A549 treated with DMSO at 1 μM for 4 hours (cell line): ENCODE measurements around the gene MIEF2. TPM values are rescaled to one million over a fixed set of nuclear protein-coding genes. Genes with fewer than 3 reads are reported as not detected.

Experiments used
- total RNA-seq: library from RNA; stranded (reverse); fragments of 200-300 nt; extraction: Qiagen RNA extraction; gene quantifications from 5 replicates; pipeline ENCODE4 v1.2.3, GENCODE V29; 2022; ENCODE audit warnings: low read depth

MIEF2 gene, protein sequence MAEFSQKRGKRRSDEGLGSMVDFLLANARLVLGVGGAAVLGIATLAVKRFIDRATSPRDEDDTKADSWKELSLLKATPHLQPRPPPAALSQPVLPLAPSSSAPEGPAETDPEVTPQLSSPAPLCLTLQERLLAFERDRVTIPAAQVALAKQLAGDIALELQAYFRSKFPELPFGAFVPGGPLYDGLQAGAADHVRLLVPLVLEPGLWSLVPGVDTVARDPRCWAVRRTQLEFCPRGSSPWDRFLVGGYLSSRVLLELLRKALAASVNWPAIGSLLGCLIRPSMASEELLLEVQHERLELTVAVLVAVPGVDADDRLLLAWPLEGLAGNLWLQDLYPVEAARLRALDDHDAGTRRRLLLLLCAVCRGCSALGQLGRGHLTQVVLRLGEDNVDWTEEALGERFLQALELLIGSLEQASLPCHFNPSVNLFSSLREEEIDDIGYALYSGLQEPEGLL
- total RNA-seq = 5.7 to 11.0 TPM (median 9.2 TPM) in 5 replicates

GRCh38 chr17:18260332-18261145, at the start of gene MIEF2:
Gene MIEF2 (plus strand): TSS chr17:18260662. CDS start chr17:18262721, 2,059 bp downstream.

DNA sequence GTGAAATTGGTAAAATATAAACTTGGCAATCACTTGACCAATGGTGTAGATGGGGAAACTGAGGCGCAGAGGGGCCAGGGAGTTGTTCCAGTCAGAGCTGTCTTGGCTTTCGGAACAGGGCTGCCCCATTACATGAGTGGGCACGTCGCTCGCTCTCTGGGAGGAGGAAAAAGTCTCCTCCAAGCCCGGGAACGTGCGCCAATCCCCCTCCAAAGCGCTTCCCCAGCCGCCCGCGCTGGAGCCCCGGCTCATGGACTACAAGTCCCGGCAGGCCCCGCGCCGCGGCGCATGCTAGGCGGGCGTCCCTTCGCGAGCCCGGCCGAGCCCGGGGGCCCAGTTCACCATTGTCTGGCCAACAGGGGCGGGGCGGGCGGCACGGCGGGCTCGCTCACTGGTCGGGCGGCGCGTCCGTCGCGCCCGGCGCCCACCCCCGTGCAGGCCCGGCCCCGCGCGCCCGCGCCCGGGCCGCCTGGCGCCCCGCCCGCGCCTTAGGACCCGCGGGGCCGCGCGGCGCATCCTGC, 35.3 kb upstream of the MIEF2 start, which contains the start of gene LLGL1:
Gene LLGL1 (plus strand): TSS at position 515 of the 521 bp plus-strand sequence. CDS start 48 bp downstream, outside the sequence.

GRCh38 chr17:18258356-18259038, 2.0 kb upstream of the MIEF2 start, which contains the start of gene FLII:
Gene FLII (minus strand): TSS chr17:18258738. CDS start chr17:18258690, 48 bp downstream.

GRCh38 chr17:18314731-18315561, 54.5 kb downstream of the MIEF2 start, which contains the start of the genes SMCR8 and TOP3A:
Gene SMCR8 (plus strand): TSS chr17:18315293. CDS start chr17:18315790, 497 bp downstream.
Gene TOP3A (minus strand): TSS chr17:18314994. CDS start chr17:18314778, 216 bp downstream.

Other genes starting within 250 kb of the MIEF2 start
- 22.0 to 32.4 TPM (median 27.6 TPM) in 5 replicates for gene ATPAF2, start 221.5 kb upstream of the MIEF2 start, total RNA-seq
- 10.8 to 13.7 TPM (median 13.6 TPM) in 5 replicates for gene GID4, start 221.3 kb upstream of the MIEF2 start, total RNA-seq
- 50.5 to 57.3 TPM (median 52.3 TPM) in 5 replicates for gene DRG2, start 172.7 kb upstream of the MIEF2 start, total RNA-seq
- 0.16 to 0.43 TPM (median 0.26 TPM) in 5 replicates for gene MYO15A, start 151.9 kb upstream of the MIEF2 start, total RNA-seq
- gene ALKBH5, start 76.8 kb upstream of the MIEF2 start, total RNA-seq = 49.9 to 64.1 TPM (median 61.8 TPM) in 5 replicates
- 13.2 to 19.9 TPM (median 15.7 TPM) in 5 replicates for gene LLGL1, start 35.0 kb upstream of the MIEF2 start, total RNA-seq
- gene FLII, start 1.9 kb upstream of the MIEF2 start, total RNA-seq = 231 to 269 TPM (median 252 TPM) in 5 replicates
- gene TOP3A, start 54.3 kb downstream of the MIEF2 start, total RNA-seq = 35.2 to 43.3 TPM (median 40.9 TPM) in 5 replicates
- 18.2 to 19.0 TPM (median 18.5 TPM) in 5 replicates for gene SMCR8, start 54.6 kb downstream of the MIEF2 start, total RNA-seq
- 40.0 to 48.3 TPM (median 45.8 TPM) in 5 replicates for gene SHMT1, start 102.9 kb downstream of the MIEF2 start, total RNA-seq
- gene EVPLL, start 117.1 kb downstream of the MIEF2 start, total RNA-seq = not detected in 5 replicates
- not detected in 5 replicates for gene LGALS9C, start 216.1 kb downstream of the MIEF2 start, total RNA-seq